RWPE2 (cell line): ENCODE results near the gene ZCCHC7.
"Not testable (repeated sequence)": the region's sequence is repeated elsewhere in the genome, so short reads cannot be mapped to it uniquely, and the experiment has no call there.

ENCODE experiments used
- ATAC-seq: fragments of 200-7000 bp; cut with Tn5 transposase; 3 replicates; pipeline ENCODE4 v1.9.1; 2021; ENCODE audit warnings: low read depth
- DNase-seq: peaks from one replicate; pipeline ENCODE4 v3.0.0-alpha.2; 2020; ENCODE audit warnings: low spot score
- H3K27ac ChIP-seq: fragments of 450-650 bp; 2 replicates; pipeline ENCODE4 v1.5.1; 2017; ENCODE audit warnings: mild to moderate bottlenecking; ENCODE audit not compliant: poor library complexity, severe bottlenecking
- H3K27me3 ChIP-seq: fragments of 250-450 bp; sonication (Bioruptor Pico); 2 replicates; pipeline ENCODE4 v1.5.1; 2021; ENCODE audit warnings: mild to moderate bottlenecking, moderate library complexity; ENCODE audit not compliant: insufficient read depth, poor library complexity, severe bottlenecking
- H3K36me3 ChIP-seq: fragments of 250-450 bp; sonication (Bioruptor Pico); 2 replicates; pipeline ENCODE4 v1.5.1; 2020; ENCODE audit warnings: low read depth, mild to moderate bottlenecking, moderate library complexity
- H3K4me1 ChIP-seq: fragments of 250-450 bp; sonication (Bioruptor Pico); 2 replicates; pipeline ENCODE4 v1.5.1; 2021; ENCODE audit warnings: mild to moderate bottlenecking, moderate library complexity; ENCODE audit not compliant: insufficient read depth, poor library complexity, severe bottlenecking
- H3K4me3 ChIP-seq: fragments of 250-450 bp; sonication (Bioruptor Pico); 2 replicates; pipeline ENCODE4 v1.5.1; 2021; ENCODE audit warnings: mild to moderate bottlenecking, moderate library complexity; ENCODE audit not compliant: severe bottlenecking
- H3K9me3 ChIP-seq: fragments of 250-450 bp; sonication (Bioruptor Pico); 2 replicates; pipeline ENCODE4 v1.5.1; 2021; ENCODE audit warnings: mild to moderate bottlenecking, moderate library complexity; ENCODE audit not compliant: severe bottlenecking
- TF ChIP-seq, protein P1 (sequence below): fragments of 450-650 bp; IDR thresholded peaks from one replicate; pipeline ENCODE4 v1.5.1; 2017; ENCODE audit warnings: mild to moderate bottlenecking, moderate library complexity; ENCODE audit not compliant: poor library complexity, severe bottlenecking

The ZCCHC7 gene

GRCh38 chr9:37302277-37302676 lies 181.9 kb downstream of the ZCCHC7 start:
- Histone ChIP-seq H3K4me3 (no peak overlapping the region), H3K9me3 (no peaks in the 10 kb centered on the region), H3K36me3 (peaks cover 10% of the 10 kb centered on the region), H3K4me1 (peaks cover 8% of the 10 kb centered on the region), H3K27ac (no peak overlapping the region), H3K27me3 (no peaks in the 10 kb centered on the region)
- DNase-seq: no peak
- no peak for ATAC-seq
- TF ChIP-seq, protein P1, sequence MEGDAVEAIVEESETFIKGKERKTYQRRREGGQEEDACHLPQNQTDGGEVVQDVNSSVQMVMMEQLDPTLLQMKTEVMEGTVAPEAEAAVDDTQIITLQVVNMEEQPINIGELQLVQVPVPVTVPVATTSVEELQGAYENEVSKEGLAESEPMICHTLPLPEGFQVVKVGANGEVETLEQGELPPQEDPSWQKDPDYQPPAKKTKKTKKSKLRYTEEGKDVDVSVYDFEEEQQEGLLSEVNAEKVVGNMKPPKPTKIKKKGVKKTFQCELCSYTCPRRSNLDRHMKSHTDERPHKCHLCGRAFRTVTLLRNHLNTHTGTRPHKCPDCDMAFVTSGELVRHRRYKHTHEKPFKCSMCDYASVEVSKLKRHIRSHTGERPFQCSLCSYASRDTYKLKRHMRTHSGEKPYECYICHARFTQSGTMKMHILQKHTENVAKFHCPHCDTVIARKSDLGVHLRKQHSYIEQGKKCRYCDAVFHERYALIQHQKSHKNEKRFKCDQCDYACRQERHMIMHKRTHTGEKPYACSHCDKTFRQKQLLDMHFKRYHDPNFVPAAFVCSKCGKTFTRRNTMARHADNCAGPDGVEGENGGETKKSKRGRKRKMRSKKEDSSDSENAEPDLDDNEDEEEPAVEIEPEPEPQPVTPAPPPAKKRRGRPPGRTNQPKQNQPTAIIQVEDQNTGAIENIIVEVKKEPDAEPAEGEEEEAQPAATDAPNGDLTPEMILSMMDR: no peak

- H3K4me3 ChIP-seq, ATAC-seq, DNase-seq, H3K9me3 ChIP-seq, H3K27ac ChIP-seq, H3K4me1 ChIP-seq, H3K27me3 ChIP-seq: not testable (repeated sequence)
- peaks cover 17% of the 10 kb centered on the region for H3K36me3 ChIP-seq
Measured at GRCh38 chr9:37303272-37303671, 182.9 kb downstream of the ZCCHC7 start.

DNA sequence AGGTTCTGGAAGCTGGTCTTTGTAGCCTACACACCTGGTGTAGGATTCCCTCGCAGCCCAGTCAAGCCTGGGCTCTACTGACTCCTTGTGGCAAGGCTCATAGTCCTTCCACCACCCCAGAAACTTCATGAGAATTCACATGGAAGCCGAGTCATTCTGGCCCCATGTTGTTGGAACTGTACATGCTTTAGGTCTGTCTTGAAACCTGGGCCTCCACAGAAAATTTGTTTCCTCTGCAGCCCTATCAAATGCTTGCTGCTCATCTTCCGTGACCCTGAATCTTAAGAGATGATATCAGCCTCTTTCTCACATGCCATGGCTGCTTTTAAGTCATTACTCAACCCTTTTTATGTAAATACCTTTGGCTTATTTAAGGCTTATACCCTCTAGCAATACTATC lies 188.8 kb downstream of the ZCCHC7 start:
- Histone ChIP-seq H3K36me3 (peaks cover 28% of the 10 kb centered on the region), H3K9me3 (no peaks in the 10 kb centered on the region), H3K4me1 (peaks cover 7% of the 10 kb centered on the region), H3K27ac (no peak overlapping the region), H3K4me3 (no peak overlapping the region), H3K27me3 (no peaks in the 10 kb centered on the region)
- DNase-seq (no peak), ATAC-seq (no peak)
- TF ChIP-seq, protein P1: peak; percentile 32

DNA sequence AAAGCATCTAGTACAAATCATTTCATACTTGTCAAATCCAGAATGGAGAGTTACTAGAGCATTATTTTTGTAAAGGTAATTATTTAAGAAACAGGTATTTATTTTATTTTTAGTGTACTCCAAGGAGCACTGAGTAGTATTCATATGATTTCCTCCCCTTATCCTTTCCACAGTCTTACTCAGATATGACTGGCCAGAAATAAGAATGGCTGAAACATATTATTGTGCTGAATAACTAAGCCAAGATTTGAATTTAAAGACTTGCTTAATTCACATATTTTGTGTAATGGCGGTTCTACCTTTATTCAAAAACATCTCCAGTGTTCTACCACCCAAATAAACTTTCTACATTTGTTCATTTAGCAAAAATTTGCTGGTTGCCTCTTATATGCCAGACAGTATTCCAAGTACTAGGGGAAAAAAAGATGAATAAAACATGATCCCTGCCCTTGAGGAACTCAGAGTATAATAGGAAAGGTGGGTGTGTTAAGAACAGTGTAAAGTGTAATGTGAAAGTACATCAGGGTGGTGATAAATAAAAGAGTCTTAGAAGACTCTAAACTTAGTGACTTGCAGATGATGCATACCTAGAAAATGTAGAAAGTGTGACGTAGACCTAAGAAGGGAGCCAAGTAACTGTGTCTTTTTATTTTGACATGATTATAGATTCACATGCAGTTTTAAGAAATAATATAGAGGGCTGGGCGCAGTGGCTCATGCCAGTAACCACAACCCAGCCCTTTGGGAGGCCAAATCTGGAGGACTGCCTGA lies 191.7 kb downstream of the ZCCHC7 start:
- peak; percentile 53; the same call in 1 of the 3 replicates for ATAC-seq
- Histone ChIP-seq H3K4me3 (no peak overlapping the region), H3K9me3 (no peaks in the 10 kb centered on the region), H3K4me1 (peaks cover 7% of the 10 kb centered on the region), H3K27ac (no peak overlapping the region), H3K27me3 (no peaks in the 10 kb centered on the region), H3K36me3 (peaks cover 25% of the 10 kb centered on the region)
- no peak for DNase-seq
- TF ChIP-seq, protein P1: no peak

- no peaks in the 10 kb centered on the region for H3K27me3 ChIP-seq
- H3K4me3 ChIP-seq: no peak overlapping the region
- TF ChIP-seq, protein P1: no peak
- no peaks in the 10 kb centered on the region for H3K4me1 ChIP-seq
- no peak for DNase-seq
- peaks cover 5% of the 10 kb centered on the region; the same call in 1 of the 2 replicates for H3K36me3 ChIP-seq
- ATAC-seq: no peak
- no peak overlapping the region for H3K27ac ChIP-seq
- peaks cover 5% of the 10 kb centered on the region for H3K9me3 ChIP-seq
Measured at GRCh38 chr9:37324261-37324683, 203.9 kb downstream of the ZCCHC7 start.
